Germinal center (tissue), 1 donor: ENCODE measurements around the gene LRRC27.

Experiments used
- DNase-seq: peaks from one replicate; pipeline ENCODE4 v3.0.0; 2012; ENCODE audit warnings: mixed read lengths, low spot score

Gene LRRC27

DNA sequence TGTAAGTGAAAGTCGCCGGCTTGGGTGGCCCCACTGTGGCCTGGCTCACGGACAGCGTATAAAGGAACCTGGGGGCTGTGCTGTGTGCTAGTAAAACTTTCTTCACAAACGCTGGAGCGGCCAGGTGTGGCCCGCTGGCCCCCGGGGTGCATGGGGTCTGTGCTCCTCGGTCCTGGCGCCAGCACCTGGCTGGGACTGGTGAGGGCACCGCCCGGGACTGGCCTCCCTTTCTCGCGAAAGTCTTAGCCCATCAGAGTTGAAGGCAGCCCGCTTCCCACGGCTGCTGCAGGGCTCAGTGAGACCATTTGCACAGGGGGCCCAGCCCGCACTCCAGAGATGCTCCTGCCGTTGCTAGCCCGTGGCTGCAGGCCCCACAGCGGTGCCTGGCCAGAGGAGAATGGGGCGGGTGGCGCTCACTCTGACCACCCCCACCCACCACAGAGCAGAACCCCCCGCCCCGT, 70.8 kb downstream of the LRRC27 start:
- DNase-seq, result no peak

GRCh38 chr10:132403511-132404168, 71.6 kb downstream of the LRRC27 start:
- DNase-seq, result no peak

GRCh38 chr10:132404169-132404880, 72.3 kb downstream of the LRRC27 start:
- DNase-seq, result no peak

DNA sequence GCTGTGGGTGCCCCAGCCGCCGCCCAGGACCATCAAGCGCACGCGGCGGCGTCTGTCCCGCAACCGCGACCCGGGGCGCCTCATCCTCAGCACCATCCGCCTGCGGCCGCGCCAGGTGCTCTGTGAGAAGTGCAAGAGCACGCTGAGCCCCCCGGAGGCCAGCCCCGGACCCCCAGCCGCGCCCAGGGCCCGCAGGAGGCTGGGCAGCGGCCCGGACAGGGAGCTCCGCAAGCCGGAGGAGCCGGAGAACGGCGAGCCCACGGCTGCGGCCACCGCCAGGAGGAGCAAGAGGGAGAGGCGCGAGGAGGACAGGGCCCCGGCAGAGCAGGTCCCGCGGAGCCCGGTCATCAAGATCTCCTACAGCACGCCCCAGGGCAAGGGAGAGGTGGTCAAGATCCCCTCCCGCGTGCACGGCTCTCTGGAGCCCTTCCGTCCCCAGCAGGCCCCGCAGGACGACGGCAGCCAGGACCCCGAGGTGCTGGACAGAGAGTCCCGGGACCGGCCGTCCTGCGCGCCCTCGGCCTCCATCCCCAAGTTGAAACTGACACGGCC, 73.0 kb downstream of the LRRC27 start:
- DNase-seq, result no peak

DNA sequence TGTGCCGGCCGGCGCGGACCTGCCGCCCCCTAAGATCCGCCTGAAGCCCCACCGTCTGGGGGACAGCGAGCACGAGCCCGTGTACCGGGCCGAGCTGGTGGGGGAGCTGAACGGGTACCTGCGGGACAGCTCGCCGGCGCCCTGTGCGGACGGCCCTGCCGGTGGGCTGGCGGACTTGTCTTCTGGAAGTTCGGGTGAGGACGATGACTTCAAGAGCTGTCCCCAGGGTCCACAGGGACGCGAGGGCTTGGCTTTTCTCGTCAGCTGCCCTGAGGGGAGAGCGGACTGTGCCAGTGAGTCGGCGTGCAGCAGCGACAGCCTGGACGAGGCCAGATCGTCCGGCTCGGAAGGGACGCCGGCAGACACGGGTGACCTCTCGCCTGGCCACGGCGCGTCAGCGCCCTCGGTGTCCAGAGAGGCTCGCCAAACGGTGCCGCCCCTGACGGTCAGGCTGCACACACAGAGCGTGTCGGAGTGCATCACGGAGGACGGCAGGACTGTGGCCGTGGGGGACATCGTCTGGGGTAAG, 73.5 kb downstream of the LRRC27 start:
- DNase-seq, result no peak

DNA sequence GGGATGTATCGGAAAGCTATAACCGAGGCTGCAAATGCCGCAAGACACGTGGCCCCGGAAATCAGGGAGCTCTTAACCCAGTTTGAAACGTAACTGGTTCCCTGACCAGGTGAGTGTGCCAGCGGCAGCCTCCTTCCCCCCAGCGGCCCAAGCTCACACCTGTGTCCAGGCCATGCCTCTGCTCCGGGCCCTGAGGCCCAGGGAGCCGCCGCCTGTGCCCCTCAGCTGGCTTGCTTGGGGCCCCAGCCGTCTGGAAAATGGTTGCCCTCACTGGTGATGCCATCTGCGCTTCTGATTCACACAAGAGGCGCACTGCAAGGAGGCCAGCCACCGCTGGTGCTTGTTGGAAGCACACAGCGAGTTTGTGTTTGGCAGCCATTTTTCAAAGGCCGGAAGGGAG, 74.2 kb downstream of the LRRC27 start:
- no peak for DNase-seq

DNA sequence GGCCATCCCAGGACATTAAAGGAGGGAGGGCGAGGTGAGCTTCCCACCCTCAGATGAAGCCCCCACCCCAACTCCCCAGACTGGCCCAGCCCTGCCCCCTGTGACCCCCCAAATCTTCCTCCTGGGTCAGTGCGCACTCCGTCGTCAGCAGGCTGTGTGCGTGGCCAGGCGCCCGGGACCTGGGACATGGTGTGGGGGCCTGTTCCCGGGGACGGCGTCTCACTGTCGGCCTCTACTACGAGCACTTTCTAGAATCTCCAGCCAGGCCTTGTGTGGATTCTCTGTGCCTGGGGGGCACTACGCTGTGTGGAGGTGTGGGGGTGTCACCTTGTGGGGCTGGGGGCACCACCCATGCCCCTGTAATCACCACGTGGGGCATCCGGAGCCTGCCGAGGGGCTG, 74.8 kb downstream of the LRRC27 start:
- no peak for DNase-seq

GRCh38 chr10:132407243-132407746, 75.3 kb downstream of the LRRC27 start:
- DNase-seq, result no peak

GRCh38 chr10:132407846-132408278, 75.9 kb downstream of the LRRC27 start:
- DNase-seq, result no peak

DNA sequence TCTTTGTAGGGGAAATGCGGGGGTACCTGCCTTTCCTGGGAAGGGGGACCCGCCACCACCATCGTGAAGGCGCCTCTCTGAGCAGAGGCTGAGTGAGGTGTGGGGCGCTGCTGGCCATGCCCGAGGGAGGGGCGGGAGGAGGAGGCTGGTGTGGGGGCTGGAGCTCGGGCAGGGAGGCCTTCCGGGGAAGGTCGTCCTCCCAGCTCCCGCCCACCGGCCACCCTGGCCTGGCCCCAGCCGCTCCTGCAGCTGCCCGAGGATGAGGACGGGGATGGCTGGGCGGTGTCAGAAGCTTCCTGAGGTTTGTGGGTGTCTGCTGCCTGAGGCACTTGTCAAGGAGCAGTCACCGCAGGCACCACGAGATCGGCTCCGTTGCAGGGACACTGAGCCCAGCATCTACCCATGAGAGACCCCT, 76.4 kb downstream of the LRRC27 start:
- no peak for DNase-seq

DNA sequence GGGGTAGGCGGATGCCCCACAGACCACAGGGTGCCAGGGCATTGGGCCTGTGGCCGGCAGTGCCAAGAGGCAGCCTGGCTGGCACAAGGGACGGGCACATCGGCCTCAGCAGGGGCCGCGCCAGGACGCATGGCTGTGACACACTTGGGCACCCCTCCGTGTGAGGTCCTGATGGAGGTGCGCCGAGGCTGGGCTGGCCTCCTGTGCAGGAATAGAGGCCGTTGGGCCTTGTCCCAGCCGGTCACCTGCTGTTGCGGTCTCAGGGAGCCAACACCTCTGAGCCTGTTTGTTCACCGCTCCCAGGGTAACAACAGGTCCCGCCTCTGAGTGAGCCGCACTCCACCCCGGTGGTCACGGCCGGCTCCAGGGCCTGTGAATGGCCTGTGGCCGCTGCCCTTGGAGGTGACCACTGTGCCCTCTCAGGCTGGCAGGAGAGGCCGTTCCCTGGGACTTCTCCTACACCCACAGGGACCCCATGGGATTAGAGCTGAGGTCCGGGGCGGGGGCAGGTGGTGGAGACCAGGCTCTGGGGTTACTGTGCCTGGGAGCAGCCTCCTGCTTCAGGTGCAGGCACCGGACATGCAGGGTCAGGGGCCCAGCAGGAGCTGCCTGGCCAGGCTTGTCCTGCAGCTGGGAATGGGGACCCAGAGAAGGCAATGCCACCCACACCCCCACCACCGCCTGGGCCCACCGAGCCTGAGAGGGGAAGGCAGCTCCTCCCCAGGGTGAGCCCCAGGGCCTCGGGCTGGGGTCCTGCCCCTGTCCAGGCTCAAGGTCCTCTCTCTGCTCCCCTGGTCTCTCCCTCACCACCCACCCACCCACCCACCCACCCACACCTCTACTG, 77.1 kb downstream of the LRRC27 start:
- DNase-seq, result no peak

- DNase-seq, result no peak
Measured at GRCh38 chr10:132409667-132410028, 77.7 kb downstream of the LRRC27 start.

DNA sequence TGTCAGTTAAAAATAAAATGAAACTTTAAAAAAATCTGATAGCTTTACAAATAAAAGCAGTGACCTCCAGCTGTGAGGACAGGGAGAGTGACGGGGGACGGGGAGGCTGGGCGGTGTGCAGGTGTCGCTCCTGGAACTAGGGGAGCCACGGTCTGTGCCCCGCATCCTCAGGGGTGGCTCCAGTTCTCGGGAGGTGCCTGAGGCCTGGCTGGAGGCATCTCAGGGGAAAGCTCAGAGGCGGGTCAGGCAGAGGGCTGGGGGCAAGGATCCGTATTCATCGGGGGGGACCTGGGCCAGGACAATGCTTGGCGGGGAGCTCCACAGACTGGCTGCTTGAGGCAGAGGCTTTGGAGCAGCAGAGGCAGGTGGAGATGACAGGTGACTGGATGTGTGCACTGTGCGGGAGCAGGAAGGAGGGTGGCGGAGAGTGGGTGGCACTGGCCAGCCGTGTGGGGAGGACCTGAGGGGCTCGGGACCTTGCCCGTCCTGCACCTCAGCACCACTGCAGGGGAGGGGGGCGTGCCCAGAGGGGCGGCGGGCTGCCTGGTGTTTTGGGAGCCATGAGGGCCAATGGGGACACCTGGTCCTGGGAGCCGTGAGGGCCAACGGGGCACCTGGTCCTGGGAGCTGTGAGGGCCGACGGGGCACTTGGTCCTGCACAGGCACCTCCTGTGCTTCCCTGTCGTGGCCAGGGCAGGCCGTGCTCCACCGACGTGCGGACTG, 78.2 kb downstream of the LRRC27 start:
- no peak for DNase-seq

DNA sequence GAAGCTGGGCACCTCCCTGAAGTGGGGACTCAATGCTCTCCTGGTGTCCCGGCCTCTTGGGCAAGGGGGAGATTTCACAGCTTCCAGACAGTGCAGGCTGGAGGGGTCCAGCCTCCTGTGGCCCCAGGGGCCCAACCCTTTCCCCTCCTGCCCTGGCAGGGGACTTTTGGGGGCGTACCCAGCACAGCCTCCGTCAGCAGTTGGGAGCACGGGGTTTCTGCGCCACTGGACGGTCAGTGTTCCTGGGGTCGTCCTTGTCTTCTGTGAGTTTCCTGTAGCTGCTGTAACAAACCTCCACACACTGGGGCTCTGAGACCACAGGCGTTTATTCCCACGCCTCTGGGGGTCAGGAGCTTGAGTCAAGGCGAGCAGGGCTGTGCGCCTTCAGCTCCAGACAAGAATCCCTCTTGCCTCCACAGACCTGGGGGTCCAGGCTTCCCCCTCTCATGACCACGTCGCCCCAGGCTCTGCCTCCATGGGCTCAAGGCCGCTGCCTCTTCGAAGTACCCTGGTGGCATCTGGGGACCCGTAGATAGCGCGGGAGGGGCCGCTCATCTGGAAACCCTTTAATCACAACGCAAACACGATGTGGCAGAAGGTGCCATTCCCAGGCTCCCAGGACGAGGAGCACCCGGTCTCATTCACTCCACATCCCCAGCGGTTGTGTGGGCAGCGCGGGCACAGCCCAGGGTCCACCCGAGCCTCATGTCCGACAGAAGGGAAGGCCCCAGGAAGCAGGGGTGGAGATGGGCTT, 79.0 kb downstream of the LRRC27 start:
- DNase-seq, result no peak

DNA sequence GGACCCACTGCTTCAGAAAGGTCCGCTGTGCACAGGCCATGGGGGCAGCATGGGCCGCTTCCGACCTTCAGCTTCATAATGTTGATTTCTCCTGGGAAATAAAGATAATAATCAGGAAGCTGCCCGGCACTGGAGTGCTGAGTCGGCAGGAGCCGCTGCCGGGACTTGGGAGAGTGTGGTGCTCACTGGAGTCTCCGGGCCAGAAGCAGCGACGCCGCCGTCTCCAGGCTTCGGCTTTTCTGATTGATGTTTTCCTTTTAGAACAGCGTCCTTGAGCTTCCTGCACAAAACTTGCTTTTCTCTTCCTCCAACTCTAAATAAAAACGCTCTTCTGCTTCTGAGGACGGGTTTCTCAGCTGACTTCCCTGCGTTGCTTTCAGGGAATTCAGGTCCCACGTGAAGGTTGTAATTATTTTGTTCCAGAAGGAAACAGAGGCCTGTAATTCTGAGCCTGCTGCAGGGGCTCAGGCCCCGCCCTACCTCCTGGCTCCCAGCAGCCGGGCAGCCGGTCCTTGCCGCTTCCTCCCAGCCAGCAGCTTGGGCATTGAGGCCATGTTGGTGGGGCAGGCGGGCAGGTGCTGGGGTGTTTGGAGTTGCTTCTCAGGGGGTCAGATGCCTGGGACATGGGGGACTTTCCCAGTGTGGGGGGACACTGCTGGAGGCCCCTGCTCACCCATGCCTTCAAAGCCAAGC, 79.7 kb downstream of the LRRC27 start:
- no peak for DNase-seq

- DNase-seq, result no peak
Measured at GRCh38 chr10:132412316-132413192, 80.6 kb downstream of the LRRC27 start.

GRCh38 chr10:132413226-132414205, 81.5 kb downstream of the LRRC27 start:
- no peak for DNase-seq
